NCI-H1436 treated with DMSO at 0.1 percent for 48 hours (cell line): ENCODE data around the gene CPD.
"Not testable (repeated sequence)": the region's sequence is repeated elsewhere in the genome, so short reads cannot be mapped to it uniquely, and the experiment has no call there.

Experiments
- DNase-seq: peaks from one replicate; lab custom pipeline; 2025; lab: John Stamatoyannopoulos, UW

Gene CPD

DNA sequence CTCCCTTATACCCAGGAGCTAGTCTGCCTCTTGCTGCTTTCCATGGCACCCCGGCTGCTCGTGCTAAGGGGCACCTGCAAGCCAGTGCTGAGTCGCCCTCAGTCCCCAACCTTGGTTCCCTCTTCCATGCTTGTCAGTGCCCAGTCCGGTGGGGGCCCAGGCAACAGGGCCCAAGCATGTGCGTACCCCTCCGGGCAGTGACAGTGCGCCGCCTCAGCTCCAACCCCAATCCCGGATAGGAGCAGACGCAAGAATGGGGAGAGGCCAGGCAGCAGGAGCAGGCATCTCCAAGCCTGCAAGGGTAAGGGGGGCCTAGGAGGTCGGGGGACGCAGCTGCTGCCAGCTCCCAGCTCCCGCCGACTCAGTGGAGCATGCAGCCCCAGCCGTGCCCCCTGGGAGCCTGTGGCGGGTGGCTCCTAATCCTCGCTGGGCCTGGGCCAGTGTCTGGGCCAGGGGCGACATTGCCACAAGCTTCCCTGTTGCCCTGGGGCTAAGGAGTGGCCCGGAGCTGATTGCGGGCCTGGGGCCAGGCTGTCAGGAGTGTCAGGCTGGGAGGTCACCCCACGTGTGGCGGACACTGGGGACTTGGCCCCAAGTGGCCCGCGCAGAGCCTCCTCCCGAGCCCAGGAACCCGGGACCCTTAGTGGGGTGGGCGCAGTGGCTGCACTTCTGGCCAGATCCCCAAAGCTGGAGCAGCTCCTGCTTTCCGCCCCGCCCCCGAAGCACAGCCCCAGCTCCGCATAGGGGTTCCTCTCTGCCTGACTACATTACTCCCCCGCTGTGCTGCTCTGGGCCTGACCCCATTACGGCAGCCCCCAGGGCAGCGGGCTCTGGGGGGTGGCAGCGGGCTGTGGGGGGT, 9.8 kb downstream of the CPD start:
- DNase-seq, result no peak

DNA sequence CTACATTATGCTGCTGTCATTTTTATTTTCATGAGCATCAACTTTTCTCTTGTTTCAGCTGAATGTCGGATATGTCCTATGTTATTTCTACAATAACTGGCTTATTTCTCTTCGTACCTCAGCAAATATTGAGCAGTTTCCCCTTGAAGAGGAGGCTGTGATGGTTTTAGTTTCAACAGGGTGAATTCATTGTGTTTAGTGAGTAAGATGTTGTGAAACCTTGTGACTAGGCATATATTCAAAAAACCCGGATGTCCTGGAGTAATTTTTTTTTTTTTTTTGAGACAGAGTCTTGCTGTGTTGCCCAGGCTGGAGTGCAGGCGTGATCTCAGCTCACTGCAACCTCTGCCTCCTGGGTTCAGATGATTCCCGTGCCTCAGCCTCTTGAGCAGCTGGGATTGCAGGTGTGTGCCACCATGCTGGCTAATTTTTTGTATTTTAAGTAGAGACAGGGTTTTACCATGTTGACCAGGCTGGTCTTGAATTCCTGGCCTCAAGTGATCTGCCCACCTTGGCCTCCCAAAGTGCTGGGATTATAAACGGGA, 11.1 kb downstream of the CPD start:
- DNase-seq, result no peak

DNA sequence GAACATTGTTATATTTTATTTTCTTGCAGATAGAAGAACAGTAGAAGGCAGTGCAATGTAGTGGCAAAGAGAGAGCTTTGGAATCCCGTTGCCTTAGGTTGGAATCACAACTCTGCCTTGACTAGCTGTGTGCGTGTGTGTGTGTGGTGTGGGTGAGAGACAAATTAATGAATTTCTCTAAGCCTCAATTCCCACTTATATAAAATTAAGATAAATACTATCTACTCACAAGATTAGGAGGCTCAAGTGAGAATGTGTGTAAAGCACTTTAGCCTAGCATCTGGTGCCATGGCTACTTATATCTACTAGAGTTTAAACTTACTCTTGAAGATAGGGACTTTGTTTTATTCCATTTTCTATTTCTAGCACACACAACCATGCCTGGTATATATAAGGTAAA, 12.8 kb downstream of the CPD start:
- no peak for DNase-seq

DNA sequence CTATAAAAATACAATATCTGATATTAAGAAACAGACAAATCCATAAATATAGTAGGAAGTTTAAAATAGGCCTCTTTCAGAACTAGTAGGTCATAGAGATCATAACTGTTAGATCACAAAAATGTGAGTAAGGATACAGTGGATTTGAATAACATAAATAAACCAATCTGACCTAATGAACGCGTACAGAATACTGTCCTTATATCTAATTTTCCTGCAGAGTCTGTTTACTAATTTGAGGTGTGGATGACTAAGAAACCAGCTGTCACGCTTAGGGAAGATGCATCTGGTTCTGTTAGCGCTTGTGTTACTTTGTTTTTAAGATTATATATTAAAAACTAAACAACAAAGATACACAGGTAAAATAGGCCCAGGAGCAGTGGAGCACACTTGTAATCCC, 14.8 kb downstream of the CPD start:
- no peak for DNase-seq

DNA sequence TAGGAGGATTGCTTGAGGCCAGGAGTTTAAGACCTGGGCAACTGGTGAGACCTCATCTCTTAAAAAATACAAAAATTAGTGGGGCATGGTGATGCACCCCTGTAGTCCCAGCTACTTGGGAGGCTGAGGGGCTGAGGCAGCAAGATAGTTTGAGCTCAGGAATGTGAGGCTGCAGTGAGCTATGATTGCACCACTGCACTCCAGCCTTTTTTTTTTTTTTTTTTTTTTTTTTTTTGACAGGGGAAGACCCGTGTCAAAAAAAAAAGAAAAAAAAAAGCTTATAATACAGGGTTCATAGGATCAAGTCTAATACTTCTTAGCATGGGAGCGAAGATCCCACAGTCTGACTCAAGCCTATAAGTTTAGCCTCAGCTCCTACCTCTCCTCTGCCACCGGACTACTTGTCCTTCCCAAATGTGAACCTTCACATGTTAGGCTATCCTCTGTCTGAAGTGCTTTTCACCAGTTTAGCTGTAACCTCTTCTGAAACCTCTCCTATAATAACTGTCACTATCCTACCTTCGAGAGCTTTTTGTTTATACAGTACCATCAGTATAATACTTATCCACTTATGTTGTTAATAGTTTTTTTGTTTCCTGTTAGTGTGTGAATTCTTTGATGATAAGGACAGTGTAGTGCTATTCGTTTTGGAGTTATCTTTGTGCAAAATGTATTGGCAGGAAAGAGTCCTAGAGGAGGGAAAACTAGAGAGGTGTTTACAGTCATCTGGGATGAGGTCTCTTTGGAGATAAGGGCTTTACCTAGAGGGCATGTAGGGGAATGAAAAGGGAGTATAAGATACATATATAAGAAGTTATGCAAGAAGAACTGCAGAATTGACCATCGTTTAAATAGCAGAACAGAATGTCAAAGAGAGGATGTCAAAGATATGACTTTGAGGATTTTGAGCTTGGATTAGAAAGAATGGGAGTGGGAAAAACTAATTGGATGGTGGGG, 15.5 kb downstream of the CPD start:
- DNase-seq, result no peak

DNA sequence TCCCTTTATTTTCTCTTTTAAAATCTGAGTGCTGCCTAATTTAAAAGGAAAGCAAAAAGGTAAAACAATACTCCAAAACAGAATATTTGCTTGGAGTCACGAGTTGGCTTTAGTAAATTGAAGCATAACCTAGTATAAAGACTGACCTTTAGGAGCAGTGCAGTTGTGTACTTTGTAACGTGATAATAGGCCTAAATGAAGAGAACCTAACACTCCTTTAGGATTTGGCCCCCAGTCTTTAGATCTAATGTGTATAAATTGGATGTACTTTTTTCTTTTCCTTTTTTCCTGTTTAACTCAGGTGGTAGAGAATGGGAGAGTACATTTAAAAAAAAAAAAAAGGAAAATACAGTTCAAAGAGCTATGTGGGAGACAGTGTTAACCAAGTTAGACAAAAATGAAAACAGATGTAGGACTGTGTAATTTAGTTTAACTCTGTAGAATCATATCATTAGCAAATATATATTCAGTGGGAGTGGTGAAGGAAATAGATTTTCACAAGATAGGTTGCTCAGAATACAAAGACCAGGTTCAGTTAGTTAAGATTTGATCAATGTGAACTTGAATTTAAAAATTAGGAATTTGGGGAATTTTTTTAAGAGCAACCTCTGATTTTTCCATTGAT, 16.8 kb downstream of the CPD start:
- no peak for DNase-seq

DNA sequence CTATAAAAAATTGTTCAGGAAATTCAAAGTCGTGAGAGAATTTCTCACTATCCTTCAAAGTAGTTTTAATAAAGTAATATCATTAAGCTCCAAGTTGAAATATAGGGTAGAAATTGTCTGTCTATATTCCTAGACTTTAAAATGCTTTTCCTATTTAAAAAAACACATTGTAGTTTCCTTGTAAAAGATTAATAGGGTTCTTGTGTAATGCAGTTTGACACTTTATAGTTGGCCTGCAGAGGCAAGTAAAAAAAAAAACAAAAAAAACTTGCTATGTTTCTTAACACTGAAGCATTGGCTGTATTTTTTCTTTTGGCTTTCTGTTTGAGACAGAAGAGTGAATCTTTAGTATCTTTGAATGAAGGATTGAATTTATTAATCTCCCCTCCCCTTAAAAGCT, 17.4 kb downstream of the CPD start:
- no peak for DNase-seq

DNA sequence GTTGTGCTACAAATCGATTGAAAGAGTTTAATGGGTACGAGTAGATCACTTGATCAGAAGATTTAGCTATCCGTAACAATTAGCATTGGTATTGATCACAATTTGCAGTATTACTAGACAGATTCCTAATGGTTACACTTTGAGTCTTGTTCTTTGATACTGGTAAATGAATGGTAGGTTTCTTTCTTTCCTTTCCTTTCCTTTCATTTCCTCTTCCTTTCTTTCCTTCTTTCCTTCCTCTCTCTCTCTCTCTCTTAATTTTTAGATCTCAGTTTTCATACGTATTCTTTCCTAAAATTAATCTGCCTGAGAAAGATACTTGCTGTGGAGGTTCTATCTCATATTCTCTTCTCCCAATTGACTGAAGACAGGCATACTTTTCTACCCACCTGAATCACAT, 17.9 kb downstream of the CPD start:
- no peak for DNase-seq

DNA sequence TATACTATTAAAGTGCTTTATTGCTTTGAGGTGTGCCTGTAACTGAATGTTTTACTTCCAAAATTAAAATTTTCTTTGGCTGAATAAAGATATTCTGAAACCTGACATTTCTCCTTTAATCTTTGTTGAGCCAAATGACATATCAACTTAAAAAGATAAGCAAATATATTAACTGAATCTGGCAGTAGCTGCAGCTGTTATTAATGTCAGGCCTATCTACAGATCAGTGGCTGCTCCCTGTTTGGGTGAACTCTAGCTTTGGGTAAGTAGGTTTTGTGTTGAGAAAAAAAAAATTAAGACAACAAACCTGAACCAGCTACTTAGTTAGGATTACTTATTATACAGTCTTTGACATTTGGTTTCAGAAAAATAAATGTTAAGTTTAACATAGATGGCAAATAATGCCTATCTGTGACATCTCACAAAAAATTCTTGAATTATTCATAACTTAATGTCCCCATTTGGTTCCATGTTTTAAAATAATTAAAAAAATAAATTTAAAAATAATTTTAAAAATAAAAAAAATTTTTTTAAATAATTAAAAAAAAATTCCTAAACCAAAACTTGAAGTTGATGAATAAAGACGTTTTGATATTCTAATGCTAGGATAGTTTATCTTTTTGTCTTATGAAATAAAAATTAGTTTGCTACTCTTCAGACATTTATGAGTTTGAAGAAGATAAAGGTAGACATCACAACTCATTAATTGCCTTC, 19.8 kb downstream of the CPD start:
- DNase-seq, result no peak

DNA sequence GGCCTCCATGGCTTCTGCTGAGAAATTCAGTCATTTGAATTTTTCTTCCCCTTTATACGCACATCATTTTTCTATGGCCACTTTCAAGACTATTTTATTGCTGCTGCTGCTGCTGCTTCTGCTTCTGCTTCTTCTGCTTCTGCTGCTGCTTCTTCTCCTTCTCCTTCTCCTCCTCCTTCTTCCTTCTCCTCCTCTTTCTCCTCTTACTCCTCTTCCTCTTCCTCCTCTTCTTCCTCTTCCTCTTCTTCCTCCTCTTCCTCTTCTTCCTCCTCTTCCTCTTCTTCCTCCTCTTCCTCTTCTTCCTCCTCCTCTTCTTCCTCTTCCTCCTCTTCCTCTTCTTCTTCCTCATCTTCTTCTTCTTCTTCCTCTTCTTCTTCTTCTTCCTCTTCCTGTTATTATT, 22.4 kb downstream of the CPD start:
- no peak for DNase-seq

DNA sequence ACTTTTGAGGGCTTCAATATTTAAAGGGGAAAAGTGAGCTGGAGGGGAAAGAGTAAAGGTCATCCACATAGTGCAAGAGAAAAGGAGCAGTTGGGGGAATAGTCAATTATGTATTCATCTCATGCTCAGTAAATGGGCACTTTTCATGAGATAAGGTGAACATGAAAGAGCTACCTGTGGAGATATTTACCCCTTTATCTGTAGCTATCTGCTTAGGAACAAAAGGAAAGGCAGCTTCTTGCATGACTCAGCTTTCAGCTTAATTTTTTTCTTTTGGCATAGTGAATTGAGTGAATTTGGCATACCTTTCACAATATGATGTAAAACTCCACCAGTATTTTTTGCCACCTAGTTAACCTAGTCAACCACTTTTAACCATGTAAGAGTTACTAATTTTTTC, 26.4 kb downstream of the CPD start:
- DNase-seq, result no peak

DNA sequence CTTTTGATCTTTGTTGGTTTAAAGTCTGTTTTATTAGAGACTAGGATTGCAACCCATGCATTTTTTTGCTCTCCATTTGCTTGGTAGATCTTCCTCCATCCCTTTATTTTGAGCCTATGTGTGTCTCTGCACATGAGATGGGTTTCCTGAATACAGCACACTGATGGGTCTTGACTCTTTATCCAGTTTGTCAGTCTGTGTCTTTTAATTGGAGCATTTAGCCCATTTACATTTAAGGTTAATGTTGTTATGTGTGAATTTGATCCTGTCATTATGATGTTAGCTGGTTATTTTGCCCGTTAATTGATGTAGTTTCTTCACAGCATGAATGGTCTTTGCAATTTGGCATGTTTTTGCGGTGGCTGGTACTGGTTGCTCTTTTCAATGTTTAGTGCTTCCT, 31.9 kb downstream of the CPD start:
- not testable (repeated sequence) for DNase-seq

DNA sequence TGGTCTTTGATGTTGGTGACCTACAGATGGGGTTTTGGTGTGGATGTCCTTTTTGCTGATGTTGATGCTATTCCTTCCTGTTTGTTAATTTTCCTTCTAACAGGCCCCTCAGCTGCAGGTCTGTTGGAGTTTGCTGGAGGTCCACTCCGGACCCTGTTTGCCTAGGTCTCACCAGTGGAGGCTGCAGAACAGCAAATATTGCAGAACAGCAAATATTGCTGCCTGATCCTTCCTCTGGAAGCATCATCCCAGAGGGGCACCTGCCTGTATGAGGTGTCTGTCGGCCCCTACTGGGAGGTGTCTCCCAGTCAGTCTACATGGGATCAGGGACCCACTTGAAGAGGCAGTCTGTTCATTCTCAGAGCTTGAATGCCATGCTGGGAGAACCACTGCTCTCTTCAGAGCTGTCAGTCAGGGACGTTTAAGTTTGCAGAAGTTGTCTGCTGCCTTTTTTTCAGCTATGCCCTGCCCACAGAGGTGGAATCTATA, 33.3 kb downstream of the CPD start:
- not testable (repeated sequence) for DNase-seq

DNA sequence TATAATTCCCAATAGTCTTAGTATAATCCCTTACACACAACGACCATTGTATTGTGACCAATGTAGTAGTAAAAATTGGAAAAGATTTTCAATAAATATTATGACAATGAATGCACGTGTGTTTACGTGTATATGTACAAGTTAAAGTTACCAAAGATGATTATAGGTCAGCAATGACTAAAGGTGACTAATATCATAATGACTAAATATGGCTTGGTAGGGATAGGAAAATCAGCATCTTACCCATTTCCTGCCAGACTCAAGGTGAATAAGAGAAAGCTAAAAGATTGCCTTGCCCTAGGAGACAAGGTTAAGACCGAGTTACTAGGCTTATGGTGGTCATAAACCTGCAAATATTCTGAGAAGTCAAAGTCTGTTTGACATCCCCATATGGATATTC, 34.4 kb downstream of the CPD start:
- no peak for DNase-seq

DNA sequence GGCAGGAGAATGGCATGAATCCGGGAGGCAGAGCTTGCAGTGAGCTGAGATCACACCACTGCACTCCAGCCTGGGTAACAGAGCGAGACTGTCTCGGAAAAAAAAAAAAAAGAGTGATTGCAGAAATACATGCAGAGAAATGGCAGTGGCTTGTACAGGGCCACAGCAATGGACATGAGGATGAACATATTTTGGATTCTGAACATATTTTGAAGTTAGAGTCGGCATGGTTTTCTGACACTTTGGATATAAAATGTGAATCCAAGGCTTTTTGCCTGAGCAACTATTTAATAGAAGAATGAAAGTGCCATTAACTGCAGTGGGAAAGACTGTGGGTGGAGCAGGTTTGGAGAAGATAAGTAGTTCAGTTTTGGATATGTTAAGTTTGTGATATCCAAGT, 35.8 kb downstream of the CPD start:
- DNase-seq, result no peak

DNA sequence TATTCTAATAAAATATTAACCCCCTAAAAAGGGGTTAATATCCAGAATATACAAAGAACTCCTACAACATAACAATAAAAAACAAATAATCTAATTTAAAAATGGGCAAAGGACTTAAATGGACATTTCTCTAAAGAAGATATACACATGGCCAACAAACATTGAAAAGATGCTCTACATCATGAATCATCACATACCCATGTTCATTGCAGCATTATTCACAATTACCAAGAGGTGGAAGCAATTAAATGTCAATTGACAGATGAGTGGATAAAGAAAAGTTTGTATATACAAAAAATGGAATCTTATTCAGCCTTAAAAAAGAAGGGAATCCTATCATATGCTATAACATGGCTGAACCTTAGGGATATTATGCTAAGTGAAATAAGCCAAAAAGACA, 36.8 kb downstream of the CPD start:
- no peak for DNase-seq

DNA sequence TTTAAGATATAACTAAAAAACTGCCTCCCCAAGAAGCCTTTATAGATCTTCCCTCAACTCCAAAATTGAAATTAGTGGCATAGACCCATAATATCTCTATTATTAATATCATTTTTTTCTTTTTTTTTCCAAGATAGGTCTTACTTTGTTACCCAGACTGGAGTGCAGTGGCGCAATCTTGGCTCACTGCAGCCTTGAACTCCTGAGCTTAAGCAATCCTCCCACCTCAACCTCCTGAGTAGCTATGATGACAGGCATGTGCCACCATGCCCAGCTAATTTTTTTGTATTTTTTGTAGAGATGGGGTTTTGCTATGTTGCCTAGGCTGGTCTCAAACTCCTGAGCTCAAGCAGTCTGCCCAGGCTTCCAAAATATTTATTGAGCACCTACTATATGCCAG, 39.3 kb downstream of the CPD start:
- not testable (repeated sequence) for DNase-seq

DNA sequence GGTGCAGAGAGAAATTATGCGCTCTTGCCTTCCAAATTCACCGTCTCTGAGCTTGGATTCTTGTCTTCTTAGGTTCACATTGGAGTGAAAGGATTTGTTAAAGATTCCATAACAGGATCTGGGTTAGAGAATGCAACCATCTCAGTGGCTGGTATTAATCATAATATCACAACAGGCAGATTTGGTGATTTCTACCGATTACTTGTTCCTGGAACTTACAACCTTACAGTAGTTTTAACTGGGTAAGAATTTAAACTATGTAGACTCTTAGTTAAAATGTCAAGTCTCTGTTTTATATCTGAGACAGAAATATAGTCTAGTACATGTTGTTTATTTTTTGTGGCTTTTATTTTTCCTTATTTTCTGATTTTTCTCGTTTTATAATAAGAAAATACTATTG, 42.9 kb downstream of the CPD start:
- no peak for DNase-seq

DNA sequence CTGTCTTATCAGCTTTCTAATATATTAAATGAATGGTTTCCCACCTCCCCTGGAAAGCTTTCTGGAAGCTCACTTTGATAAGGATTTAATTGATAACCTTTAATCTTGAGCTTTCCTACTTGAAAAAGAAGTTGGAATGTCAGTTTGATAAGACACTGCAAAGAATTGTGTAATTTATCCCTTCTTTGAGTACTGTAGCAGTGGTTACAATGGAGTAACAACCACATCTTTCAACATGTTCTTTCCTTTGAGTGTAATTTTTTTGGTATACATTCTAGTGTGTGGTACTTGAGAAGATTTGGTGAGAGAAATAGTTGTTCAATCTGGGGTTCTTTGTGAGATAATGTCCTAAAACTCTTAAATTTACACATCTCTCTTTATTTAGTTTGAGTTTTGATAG, 43.4 kb downstream of the CPD start:
- no peak for DNase-seq

DNA sequence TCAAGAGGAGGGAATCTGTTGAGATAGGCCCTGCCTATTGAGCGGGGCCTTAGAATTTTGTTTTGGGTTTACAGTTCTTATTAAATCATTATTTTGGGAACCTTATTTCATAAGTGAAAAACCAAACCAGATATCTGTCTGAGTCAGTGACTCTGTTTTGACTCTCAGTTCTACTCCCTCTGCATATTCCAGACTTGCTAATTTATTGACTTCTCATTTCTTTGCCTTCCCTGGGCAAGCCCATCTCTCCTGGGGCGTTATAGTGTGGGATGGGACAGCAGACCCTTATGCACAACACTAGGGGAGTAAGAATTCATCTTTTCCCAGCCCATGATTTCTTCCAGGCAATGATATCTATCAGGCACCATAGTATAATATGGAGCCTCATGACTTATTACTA, 45.7 kb downstream of the CPD start:
- DNase-seq, result no peak

DNA sequence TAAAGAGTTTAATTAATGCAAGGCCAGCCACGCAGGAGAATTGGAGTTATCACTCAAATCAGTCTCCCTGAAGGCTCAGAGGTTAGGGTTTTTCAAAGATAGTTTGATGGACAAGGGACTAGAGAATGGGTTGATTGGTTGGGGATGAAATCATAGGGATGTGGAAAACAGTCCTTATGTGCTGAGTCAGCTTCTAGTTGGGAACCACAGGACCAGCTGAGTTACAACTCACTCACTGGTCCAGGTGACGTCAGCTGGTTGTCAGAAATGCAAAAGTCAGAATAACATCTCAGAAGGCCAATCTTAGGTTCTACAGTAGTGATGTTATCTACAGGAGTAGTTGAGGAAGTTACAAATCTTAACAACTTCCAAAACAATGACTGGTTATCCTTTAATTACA, 47.6 kb downstream of the CPD start:
- DNase-seq, result no peak

DNA sequence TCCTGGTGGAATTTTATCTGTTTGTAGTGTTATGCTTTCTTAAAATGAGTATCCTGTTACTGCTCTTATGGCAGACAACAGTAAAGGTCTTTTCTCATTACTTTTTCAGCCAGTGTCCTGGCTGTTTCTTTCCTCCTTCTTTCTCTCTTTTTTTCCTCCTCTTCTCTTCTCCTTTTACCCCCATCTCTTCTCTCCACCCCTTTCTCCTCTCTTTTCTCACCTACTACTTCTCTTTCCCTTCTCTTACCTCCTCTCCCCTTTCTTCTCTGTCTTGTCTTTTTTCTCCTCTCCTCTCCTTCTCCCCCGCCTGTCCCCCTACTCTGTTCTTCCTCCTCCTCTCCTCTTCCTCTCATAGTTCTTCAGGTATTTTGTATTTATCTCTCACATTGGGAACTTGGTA, 48.9 kb downstream of the CPD start:
- DNase-seq, result no peak
